GF-D8 (cell line): ENCODE measurements around the gene FUT3.

Experiments
- DNase-seq: peaks from one replicate; lab custom pipeline; 2025; lab: John Stamatoyannopoulos, UW

Gene FUT3

GRCh38 chr19:5824751-5825150 is 26.5 kb downstream of the FUT3 start:
- DNase-seq, result no peak

- DNase-seq, result no peak
Measured at GRCh38 chr19:5823579-5824281, 27.5 kb downstream of the FUT3 start.

- DNase-seq, result no peak
Measured at GRCh38 chr19:5822181-5822844, 28.9 kb downstream of the FUT3 start.

- no peak for DNase-seq
Measured at GRCh38 chr19:5821521-5822180, 29.6 kb downstream of the FUT3 start.

GRCh38 chr19:5820785-5821184 is 30.5 kb downstream of the FUT3 start:
- DNase-seq, result no peak

GRCh38 chr19:5818594-5818993 is 32.7 kb downstream of the FUT3 start:
- DNase-seq, result no peak

- DNase-seq, result no peak
Measured at GRCh38 chr19:5817218-5817617, 34.0 kb downstream of the FUT3 start.

GRCh38 chr19:5814852-5815246 is 36.4 kb downstream of the FUT3 start:
- DNase-seq, result no peak

- DNase-seq, result no peak
Measured at GRCh38 chr19:5814123-5814851, 37.0 kb downstream of the FUT3 start.

GRCh38 chr19:5811117-5811516 is 40.1 kb downstream of the FUT3 start:
- DNase-seq, result no peak

- DNase-seq, result no peak
Measured at GRCh38 chr19:5809469-5809868, 41.8 kb downstream of the FUT3 start.

GRCh38 chr19:5809053-5809452 is 42.2 kb downstream of the FUT3 start:
- DNase-seq, result peak; percentile 8

GRCh38 chr19:5808120-5808816 is 43.0 kb downstream of the FUT3 start:
- no peak for DNase-seq

- no peak for DNase-seq
Measured at GRCh38 chr19:5806905-5807304, 44.3 kb downstream of the FUT3 start.

- DNase-seq, result no peak
Measured at GRCh38 chr19:5806133-5806489, 45.1 kb downstream of the FUT3 start.

GRCh38 chr19:5805462-5806132 is 45.7 kb downstream of the FUT3 start:
- DNase-seq, result no peak

GRCh38 chr19:5804516-5805461 is 46.5 kb downstream of the FUT3 start, which contains the start of gene NRTN:
TSS of gene NRTN (plus strand) at chr19:5805067. CDS start at chr19:5824166, 19,099 bp downstream.
- no peak for DNase-seq

GRCh38 chr19:5803752-5804515 is 47.3 kb downstream of the FUT3 start:
- peak; percentile 76 for DNase-seq

GRCh38 chr19:5803441-5803751 is 47.9 kb downstream of the FUT3 start:
- DNase-seq, result no peak
